Measurements from ENCODE around the gene TP53BP1.

TP53BP1 gene

DNA sequence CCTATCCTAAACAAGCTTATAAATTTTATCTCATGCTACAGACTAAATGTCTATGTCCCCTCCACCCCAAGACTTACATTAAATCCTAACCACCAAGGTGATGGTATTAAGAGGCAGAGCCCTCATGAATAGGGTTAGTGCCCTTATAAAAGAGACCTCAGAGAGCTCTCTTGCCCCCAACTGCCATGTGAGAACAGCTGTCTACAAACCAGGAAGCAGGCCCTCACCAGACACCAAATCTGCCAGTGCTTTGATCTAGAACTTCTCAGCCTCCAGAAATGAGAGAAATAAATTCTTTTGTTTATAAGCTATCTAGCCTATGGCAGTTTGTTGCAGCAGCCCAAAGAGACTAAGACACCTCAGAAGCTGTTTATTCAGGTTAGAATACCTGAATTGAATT, 58.5 kb downstream of the TP53BP1 start:
- H3K4me2 ChIP-seq (ENCODE audit: low read length): no peak overlapping the region
- no peak overlapping the region for H2AK5ac ChIP-seq (ENCODE audit: low read length)
- no peak overlapping the region for H4K8ac ChIP-seq (ENCODE audit: low read depth, low read length)
- peaks cover 9% of the 10 kb centered on the region for H3K36me3 ChIP-seq (ENCODE audit: control insufficient read depth, insufficient read depth, low read length)
- no peak overlapping the region for H2BK5ac ChIP-seq (ENCODE audit: low read length)
- H3K27me3 ChIP-seq (ENCODE audit: insufficient read depth, low read length, poor library complexity): no peaks in the 10 kb centered on the region
- no peak overlapping the region for H2BK120ac ChIP-seq (ENCODE audit: low read depth, low read length)
- H3K79me1 ChIP-seq (ENCODE audit: low read length): no peaks in the 10 kb centered on the region
- H3K18ac ChIP-seq (ENCODE audit: low read length): no peak overlapping the region
- H3K4me3 ChIP-seq (ENCODE audit: low read length): no peak overlapping the region
- no peak overlapping the region for H3K9ac ChIP-seq (ENCODE audit: low read length)
- no peak for DNase-seq
- H3K56ac ChIP-seq (ENCODE audit: low read length): no peak overlapping the region
- H4K5ac ChIP-seq (ENCODE audit: low read length): no peak overlapping the region
- H3K27ac ChIP-seq (ENCODE audit: low read depth, low read length): no peak overlapping the region
- H3K4ac ChIP-seq (ENCODE audit: low read depth, low read length): no peak overlapping the region
- H2BK15ac ChIP-seq (replicated peaks; ENCODE audit: low read depth): no peak overlapping the region
- no peak overlapping the region for H3K23ac ChIP-seq (ENCODE audit: low read length)
- H3K4me1 ChIP-seq (ENCODE audit: control insufficient read depth, low read depth, low read length): no peaks in the 10 kb centered on the region
- H3K79me2 ChIP-seq (ENCODE audit: control insufficient read depth, insufficient read depth, low read length): no peaks in the 10 kb centered on the region

DNA sequence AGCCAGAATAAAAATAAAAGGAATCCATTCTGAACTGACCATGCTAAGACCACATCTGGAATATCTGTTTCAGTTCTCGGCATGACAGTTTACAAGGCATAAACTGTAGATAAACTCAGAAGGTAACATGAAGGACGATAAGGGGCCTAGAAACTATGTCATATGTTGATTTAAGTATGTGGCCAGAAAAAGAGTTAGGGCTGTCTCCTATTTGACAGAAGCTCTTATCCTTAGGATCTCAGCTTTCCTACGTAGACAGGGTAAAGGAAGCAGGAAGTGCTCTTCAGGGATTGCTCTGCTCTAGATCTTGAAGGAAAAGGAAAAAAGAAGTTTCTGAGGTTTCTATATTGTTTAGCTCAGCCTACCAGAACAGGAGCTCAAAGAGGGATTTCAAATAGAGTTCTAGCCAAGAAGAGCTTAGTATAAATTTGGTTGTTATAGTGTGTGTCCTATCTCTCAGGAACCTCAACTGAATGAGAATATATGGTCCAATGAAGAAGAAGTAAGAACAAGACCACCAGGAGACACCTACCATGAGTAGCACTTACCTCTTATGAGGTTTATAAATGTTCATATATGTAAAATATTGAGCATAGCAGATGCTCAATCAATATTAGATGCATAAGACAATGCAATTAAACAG, 59.2 kb downstream of the TP53BP1 start:
- no peak overlapping the region for H2BK5ac ChIP-seq (ENCODE audit: low read length)
- H3K9ac ChIP-seq (ENCODE audit: low read length): no peak overlapping the region
- H3K27ac ChIP-seq (ENCODE audit: low read depth, low read length): no peak overlapping the region
- H3K27me3 ChIP-seq (ENCODE audit: insufficient read depth, low read length, poor library complexity): no peaks in the 10 kb centered on the region
- no peak overlapping the region for H3K23ac ChIP-seq (ENCODE audit: low read length)
- H2BK15ac ChIP-seq (replicated peaks; ENCODE audit: low read depth): no peak overlapping the region
- H3K4me2 ChIP-seq (ENCODE audit: low read length): no peak overlapping the region
- H2BK120ac ChIP-seq (ENCODE audit: low read depth, low read length): no peak overlapping the region
- H3K4me1 ChIP-seq (ENCODE audit: control insufficient read depth, low read depth, low read length): no peaks in the 10 kb centered on the region
- H3K56ac ChIP-seq (ENCODE audit: low read length): no peak overlapping the region
- H4K8ac ChIP-seq (ENCODE audit: low read depth, low read length): no peak overlapping the region
- no peaks in the 10 kb centered on the region for H3K79me2 ChIP-seq (ENCODE audit: control insufficient read depth, insufficient read depth, low read length)
- no CpG with 5 or more reads among the region's 3 CpGs for WGBS (ENCODE audit: extremely low coverage, insufficient coverage, low lambda C conversion rate)
- no peak for DNase-seq
- H3K79me1 ChIP-seq (ENCODE audit: low read length): no peaks in the 10 kb centered on the region
- no peak overlapping the region for H3K4me3 ChIP-seq (ENCODE audit: low read length)
- H4K5ac ChIP-seq (ENCODE audit: low read length): no peak overlapping the region
- H3K4ac ChIP-seq (ENCODE audit: low read depth, low read length): no peak overlapping the region
- peaks cover 9% of the 10 kb centered on the region for H3K36me3 ChIP-seq (ENCODE audit: control insufficient read depth, insufficient read depth, low read length)
- no peak overlapping the region for H2AK5ac ChIP-seq (ENCODE audit: low read length)
- no peak overlapping the region for H3K18ac ChIP-seq (ENCODE audit: low read length)

DNA sequence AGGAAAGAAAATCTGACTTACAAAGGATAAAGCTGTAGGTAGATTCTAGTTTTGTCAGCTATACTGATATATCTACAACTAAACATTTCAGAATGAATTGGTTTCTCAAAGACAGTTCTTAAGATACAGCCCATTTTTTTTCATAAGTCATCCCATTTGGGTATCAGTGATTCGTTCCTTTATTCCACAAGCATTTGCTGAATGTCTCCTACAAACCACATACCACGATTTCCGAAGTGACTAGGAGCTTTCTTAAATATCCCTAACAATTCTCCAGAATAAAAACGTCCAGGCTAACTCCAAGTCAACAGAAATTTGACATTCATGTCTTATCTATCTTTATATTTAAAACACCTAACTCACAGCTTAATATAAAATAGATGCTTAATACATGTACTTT, 59.8 kb downstream of the TP53BP1 start:
- no peak overlapping the region for H3K23ac ChIP-seq (ENCODE audit: low read length)
- no CpG with 5 or more reads among the region's 4 CpGs for WGBS (ENCODE audit: extremely low coverage, insufficient coverage, low lambda C conversion rate)
- no peaks in the 10 kb centered on the region for H3K79me2 ChIP-seq (ENCODE audit: control insufficient read depth, insufficient read depth, low read length)
- no peak overlapping the region for H3K4ac ChIP-seq (ENCODE audit: low read depth, low read length)
- H3K79me1 ChIP-seq (ENCODE audit: low read length): no peaks in the 10 kb centered on the region
- no peak overlapping the region for H3K9ac ChIP-seq (ENCODE audit: low read length)
- no peak overlapping the region for H3K56ac ChIP-seq (ENCODE audit: low read length)
- no peak overlapping the region for H2BK5ac ChIP-seq (ENCODE audit: low read length)
- no peak overlapping the region for H2BK15ac ChIP-seq (replicated peaks; ENCODE audit: low read depth)
- H3K36me3 ChIP-seq (ENCODE audit: control insufficient read depth, insufficient read depth, low read length): peaks cover 9% of the 10 kb centered on the region
- H4K8ac ChIP-seq (ENCODE audit: low read depth, low read length): no peak overlapping the region
- no peak overlapping the region for H2AK5ac ChIP-seq (ENCODE audit: low read length)
- no peaks in the 10 kb centered on the region for H3K4me1 ChIP-seq (ENCODE audit: control insufficient read depth, low read depth, low read length)
- no peak overlapping the region for H2BK120ac ChIP-seq (ENCODE audit: low read depth, low read length)
- no peak overlapping the region for H3K4me2 ChIP-seq (ENCODE audit: low read length)
- no peak overlapping the region for H4K5ac ChIP-seq (ENCODE audit: low read length)
- no peak for DNase-seq
- no peaks in the 10 kb centered on the region for H3K27me3 ChIP-seq (ENCODE audit: insufficient read depth, low read length, poor library complexity)
- no peak overlapping the region for H3K27ac ChIP-seq (ENCODE audit: low read depth, low read length)
- H3K4me3 ChIP-seq (ENCODE audit: low read length): no peak overlapping the region
- H3K18ac ChIP-seq (ENCODE audit: low read length): no peak overlapping the region

DNA sequence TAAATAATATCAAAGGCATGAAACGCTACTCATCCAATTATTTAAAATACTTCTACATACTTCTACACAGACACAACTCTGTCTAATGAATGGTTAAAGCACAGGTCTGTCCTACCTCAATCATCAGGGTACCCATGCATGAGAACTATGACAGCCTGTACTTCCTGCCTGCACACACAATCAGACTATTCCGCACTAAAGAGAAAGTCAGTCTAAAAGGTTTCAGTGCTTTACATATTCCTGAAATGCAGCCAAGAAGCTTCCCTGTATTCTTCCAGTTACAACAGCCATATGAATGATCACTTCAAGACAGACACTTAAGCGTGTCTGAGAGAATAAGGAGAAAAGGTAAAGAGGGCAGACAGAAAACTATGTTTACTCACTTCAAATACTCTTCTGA, 63.3 kb downstream of the TP53BP1 start:
- Histone ChIP-seq H3K27me3 (ENCODE audit: insufficient read depth, low read length, poor library complexity) (no peaks in the 10 kb centered on the region), H3K79me1 (ENCODE audit: low read length) (no peaks in the 10 kb centered on the region), H4K8ac (ENCODE audit: low read depth, low read length) (no peak overlapping the region), H2AK5ac (ENCODE audit: low read length) (no peak overlapping the region), H3K4me3 (ENCODE audit: low read length) (no peak overlapping the region), H3K36me3 (ENCODE audit: control insufficient read depth, insufficient read depth, low read length) (peaks cover 5% of the 10 kb centered on the region), H3K79me2 (ENCODE audit: control insufficient read depth, insufficient read depth, low read length) (no peaks in the 10 kb centered on the region), H2BK120ac (ENCODE audit: low read depth, low read length) (no peak overlapping the region), H4K5ac (ENCODE audit: low read length) (no peak overlapping the region), H3K27ac (ENCODE audit: low read depth, low read length) (no peak overlapping the region), H3K4me2 (ENCODE audit: low read length) (no peak overlapping the region), H2BK5ac (ENCODE audit: low read length) (no peak overlapping the region), H3K56ac (ENCODE audit: low read length) (no peak overlapping the region), H3K18ac (ENCODE audit: low read length) (no peak overlapping the region), H2BK15ac (replicated peaks; ENCODE audit: low read depth) (no peak overlapping the region), H3K9ac (ENCODE audit: low read length) (no peak overlapping the region), H3K4me1 (ENCODE audit: control insufficient read depth, low read depth, low read length) (no peaks in the 10 kb centered on the region), H3K23ac (ENCODE audit: low read length) (no peak overlapping the region), H3K4ac (ENCODE audit: low read depth, low read length) (no peak overlapping the region)
- no peak for DNase-seq
- no CpG with 5 or more reads among the region's 3 CpGs for WGBS (ENCODE audit: extremely low coverage, insufficient coverage, low lambda C conversion rate)

DNA sequence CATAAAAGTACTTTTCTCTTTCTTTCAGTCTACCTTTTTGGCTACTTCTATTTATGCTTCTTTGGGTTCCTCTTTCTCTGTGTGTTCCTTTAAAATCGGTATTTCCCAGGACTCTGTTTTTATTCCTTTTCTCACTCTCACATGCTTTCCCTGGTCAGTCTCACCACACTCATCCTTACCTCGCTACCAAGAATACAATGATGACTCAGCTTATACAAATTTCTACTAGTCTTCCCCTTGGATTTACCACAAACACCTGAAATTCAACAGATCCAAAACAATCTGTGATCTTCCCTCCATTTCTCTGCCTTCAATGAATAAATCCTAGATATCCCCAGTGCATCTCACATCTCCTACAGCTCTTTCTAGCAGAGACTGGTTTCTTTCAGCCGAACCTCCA, 69.2 kb downstream of the TP53BP1 start:
- no peak for DNase-seq
- Histone ChIP-seq H2BK5ac (ENCODE audit: low read length) (no peak overlapping the region), H3K23ac (ENCODE audit: low read length) (no peak overlapping the region), H3K18ac (ENCODE audit: low read length) (no peak overlapping the region), H3K9ac (ENCODE audit: low read length) (no peak overlapping the region), H3K79me2 (ENCODE audit: control insufficient read depth, insufficient read depth, low read length) (no peaks in the 10 kb centered on the region), H2BK15ac (replicated peaks; ENCODE audit: low read depth) (no peak overlapping the region), H3K4me3 (ENCODE audit: low read length) (no peak overlapping the region), H3K79me1 (ENCODE audit: low read length) (no peaks in the 10 kb centered on the region), H3K4me2 (ENCODE audit: low read length) (no peak overlapping the region), H3K36me3 (ENCODE audit: control insufficient read depth, insufficient read depth, low read length) (peaks cover 4% of the 10 kb centered on the region), H3K27me3 (ENCODE audit: insufficient read depth, low read length, poor library complexity) (no peaks in the 10 kb centered on the region), H3K27ac (ENCODE audit: low read depth, low read length) (no peak overlapping the region), H3K56ac (ENCODE audit: low read length) (no peak overlapping the region), H2AK5ac (ENCODE audit: low read length) (no peak overlapping the region), H3K4me1 (ENCODE audit: control insufficient read depth, low read depth, low read length) (no peaks in the 10 kb centered on the region), H2BK120ac (ENCODE audit: low read depth, low read length) (no peak overlapping the region), H3K4ac (ENCODE audit: low read depth, low read length) (no peak overlapping the region), H4K8ac (ENCODE audit: low read depth, low read length) (no peak overlapping the region), H4K5ac (ENCODE audit: low read length) (no peak overlapping the region)
- WGBS (ENCODE audit: extremely low coverage, insufficient coverage, low lambda C conversion rate): no CpG with 5 or more reads among the region's 3 CpGs

DNA sequence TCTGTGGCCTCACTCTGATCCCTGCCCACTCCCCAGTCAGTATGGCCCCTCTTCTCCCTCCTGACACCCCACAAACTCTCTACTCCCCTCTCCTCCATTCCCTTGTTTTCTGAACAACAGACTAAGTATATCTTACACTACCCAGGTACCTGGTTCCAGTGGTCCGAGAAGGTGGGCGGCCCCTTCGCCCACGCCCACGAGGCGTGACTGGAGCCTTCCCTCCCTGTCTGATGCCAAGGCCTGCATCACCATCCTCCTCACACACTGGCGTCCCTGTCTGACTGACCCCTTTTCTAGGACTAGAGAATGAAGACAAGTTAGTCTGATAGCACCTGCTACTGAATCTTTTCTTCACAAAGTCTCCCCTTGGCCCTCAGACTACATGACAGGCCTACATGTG, 72.1 kb downstream of the TP53BP1 start:
- Histone ChIP-seq H2BK120ac (ENCODE audit: low read depth, low read length) (no peak overlapping the region), H4K5ac (ENCODE audit: low read length) (no peak overlapping the region), H3K79me1 (ENCODE audit: low read length) (no peaks in the 10 kb centered on the region), H3K4me2 (ENCODE audit: low read length) (no peak overlapping the region), H2BK5ac (ENCODE audit: low read length) (no peak overlapping the region), H3K27me3 (ENCODE audit: insufficient read depth, low read length, poor library complexity) (no peaks in the 10 kb centered on the region), H3K4me1 (ENCODE audit: control insufficient read depth, low read depth, low read length) (no peaks in the 10 kb centered on the region), H4K8ac (ENCODE audit: low read depth, low read length) (no peak overlapping the region), H3K4me3 (ENCODE audit: low read length) (no peak overlapping the region), H3K18ac (ENCODE audit: low read length) (no peak overlapping the region), H3K79me2 (ENCODE audit: control insufficient read depth, insufficient read depth, low read length) (no peaks in the 10 kb centered on the region), H3K27ac (ENCODE audit: low read depth, low read length) (no peak overlapping the region), H2BK15ac (replicated peaks; ENCODE audit: low read depth) (no peak overlapping the region), H2AK5ac (ENCODE audit: low read length) (no peak overlapping the region), H3K23ac (ENCODE audit: low read length) (no peak overlapping the region), H3K36me3 (ENCODE audit: control insufficient read depth, insufficient read depth, low read length) (peaks cover 4% of the 10 kb centered on the region), H3K9ac (ENCODE audit: low read length) (no peak overlapping the region), H3K56ac (ENCODE audit: low read length) (no peak overlapping the region), H3K4ac (ENCODE audit: low read depth, low read length) (no peak overlapping the region)
- no peak for DNase-seq
- no CpG with 5 or more reads among the region's 7 CpGs for WGBS (ENCODE audit: extremely low coverage, insufficient coverage, low lambda C conversion rate)
